ENCODE results near the gene ZNF90. TPM values are rescaled to one million over a fixed set of nuclear protein-coding genes. Genes with fewer than 3 reads are reported as not detected.
"Not testable (repeated sequence)": the region's sequence is repeated elsewhere in the genome, so short reads cannot be mapped to it uniquely, and the experiment has no call there.

Gene ZNF90
- total RNA-seq, 1 donor from 2014 or later, result 0.60 TPM

GRCh38 chr19:20103091-20103740 is 25.4 kb downstream of the ZNF90 start:
- no peak for DNase-seq (ENCODE audit: low read depth in 2 of 2)

GRCh38 chr19:20107301-20107700 is 29.5 kb downstream of the ZNF90 start:
- DNase-seq (ENCODE audit: low read depth in 2 of 2), result no peak

GRCh38 chr19:20118064-20118839 is 40.5 kb downstream of the ZNF90 start:
- DNase-seq (ENCODE audit: low read depth in 2 of 2), result not testable (repeated sequence)

- DNase-seq (ENCODE audit: low read depth in 2 of 2), result no peak
Measured at GRCh38 chr19:20124879-20125278, 47.1 kb downstream of the ZNF90 start.

- DNase-seq (ENCODE audit: low read depth in 2 of 2), result not testable (repeated sequence)
Measured at GRCh38 chr19:20132933-20133332, 55.1 kb downstream of the ZNF90 start.

- DNase-seq (ENCODE audit: low read depth in 2 of 2), result not testable (repeated sequence)
Measured at GRCh38 chr19:20137714-20138113, 59.9 kb downstream of the ZNF90 start.

GRCh38 chr19:20151617-20152145 is 73.9 kb downstream of the ZNF90 start:
- no peak for DNase-seq (ENCODE audit: low read depth in 2 of 2)

- not testable (repeated sequence) for DNase-seq (ENCODE audit: low read depth in 2 of 2)
Measured at GRCh38 chr19:20152506-20152905, 74.7 kb downstream of the ZNF90 start.

GRCh38 chr19:20153281-20153680 is 75.5 kb downstream of the ZNF90 start:
- DNase-seq (ENCODE audit: low read depth in 2 of 2), result no peak

GRCh38 chr19:20154636-20155035 is 76.8 kb downstream of the ZNF90 start:
- DNase-seq (ENCODE audit: low read depth in 2 of 2), result no peak

GRCh38 chr19:20162821-20163220 is 85.0 kb downstream of the ZNF90 start:
- DNase-seq (ENCODE audit: low read depth in 2 of 2), result no peak

GRCh38 chr19:20164456-20164855 is 86.7 kb downstream of the ZNF90 start:
- DNase-seq (ENCODE audit: low read depth in 2 of 2), result no peak

- DNase-seq (ENCODE audit: low read depth in 2 of 2), result no peak
Measured at GRCh38 chr19:20165971-20166592, 88.3 kb downstream of the ZNF90 start.

GRCh38 chr19:20167020-20167644 is 89.3 kb downstream of the ZNF90 start, which contains the start of gene ZNF486:
ZNF486 (plus strand) TSS chr19:20167214; CDS start chr19:20167331, 117 bp downstream.
- DNase-seq (ENCODE audit: low read depth in 2 of 2), result peak; percentile 96 to 97

GRCh38 chr19:20167651-20168122 is 89.9 kb downstream of the ZNF90 start:
- peak; percentile 61 to 68 for DNase-seq (ENCODE audit: low read depth in 2 of 2)

Other genes with a start within 250 kb of the ZNF90 start
- 2.6 and 4.4 TPM in 2 replicates for gene ZNF253, start 212.1 kb upstream of the ZNF90 start, total RNA-seq
- 3.7 and 4.2 TPM in 2 replicates for gene ZNF93, start 177.1 kb upstream of the ZNF90 start, total RNA-seq
- gene ZNF682, start 38.5 kb upstream of the ZNF90 start, total RNA-seq, result 1.1 and 4.0 TPM in 2 replicates
- gene ZNF486, start 89.2 kb downstream of the ZNF90 start, total RNA-seq, result 5.2 and 9.1 TPM in 2 replicates